ENCODE data around the gene FHIT.
A peak's percentile ranks its signal among the peaks of the same experiment; 100 is the strongest.

The FHIT gene

DNA sequence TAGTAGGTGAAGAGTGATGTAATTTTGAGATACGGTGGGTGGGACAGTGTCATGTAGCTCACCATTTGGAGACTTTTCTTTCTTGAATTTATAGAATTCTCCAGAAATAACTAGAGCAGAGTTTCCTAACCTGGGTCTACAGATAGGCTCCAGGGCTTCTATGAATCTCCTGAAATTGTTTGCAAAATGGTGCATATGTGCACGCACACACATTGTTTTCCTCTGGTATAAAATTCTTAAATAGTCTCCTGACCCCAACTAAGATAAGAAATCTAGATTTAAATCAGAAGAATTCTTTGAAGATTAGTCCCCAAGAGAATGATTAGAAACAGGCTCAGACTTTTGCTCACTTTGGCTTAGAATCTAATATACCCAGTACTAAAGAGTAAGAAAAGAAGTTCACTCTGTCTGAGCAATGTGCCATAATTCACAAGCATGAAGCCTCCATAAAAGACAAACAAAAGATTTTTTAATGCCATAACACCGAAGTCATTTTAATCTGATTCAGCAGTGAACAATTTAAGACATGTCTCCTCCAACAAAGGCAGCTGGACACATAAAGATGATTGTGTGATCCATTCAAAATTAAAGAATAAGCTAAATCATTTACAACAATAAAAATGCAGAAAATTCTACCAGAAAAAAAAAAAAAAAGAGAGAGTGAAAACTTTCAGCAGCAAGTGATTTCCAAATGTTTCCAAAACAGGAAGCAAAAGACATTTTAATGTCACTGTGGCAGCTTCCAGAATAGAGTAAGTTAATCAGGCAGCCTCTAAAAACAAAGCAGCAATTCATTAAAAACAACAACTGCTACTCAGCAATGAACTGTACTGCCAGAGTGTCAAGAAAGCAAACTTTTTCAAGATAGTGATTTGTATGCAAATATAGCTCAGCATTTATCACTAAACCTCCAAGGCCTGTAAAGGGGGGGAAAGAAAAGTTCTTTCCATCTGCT, 1225.9 kb downstream of the FHIT start:
- DNase-seq (ENCODE audit: low spot score) = no peak
- in situ Hi-C loops (cut with MboI; ENCODE audit: low sequenced_read_pairs, unreplicated experiment) = no loop called here
- TF ChIP-seq CTCF (IDR thresholded peaks at IDR 0.05; ENCODE audit: borderline replicate concordance, control extremely low read depth, extremely low read depth, insufficient read depth, missing control alignments) = no peak

GRCh38 chr3:60024400-60024799, 1226.9 kb downstream of the FHIT start:
- in situ Hi-C loops (cut with MboI; ENCODE audit: low sequenced_read_pairs, unreplicated experiment) = no loop called here
- no peak for TF ChIP-seq CTCF (IDR thresholded peaks at IDR 0.05; ENCODE audit: borderline replicate concordance, control extremely low read depth, extremely low read depth, insufficient read depth, missing control alignments)
- DNase-seq (ENCODE audit: low spot score) = no peak

- no peak for DNase-seq (ENCODE audit: low spot score)
- in situ Hi-C loops (cut with MboI; ENCODE audit: low sequenced_read_pairs, unreplicated experiment) = no loop called here
- no peak for TF ChIP-seq CTCF (IDR thresholded peaks at IDR 0.05; ENCODE audit: borderline replicate concordance, control extremely low read depth, extremely low read depth, insufficient read depth, missing control alignments)
These were observed 1228.1 kb downstream of the FHIT start for GRCh38 chr3:60023189-60023588.

DNA sequence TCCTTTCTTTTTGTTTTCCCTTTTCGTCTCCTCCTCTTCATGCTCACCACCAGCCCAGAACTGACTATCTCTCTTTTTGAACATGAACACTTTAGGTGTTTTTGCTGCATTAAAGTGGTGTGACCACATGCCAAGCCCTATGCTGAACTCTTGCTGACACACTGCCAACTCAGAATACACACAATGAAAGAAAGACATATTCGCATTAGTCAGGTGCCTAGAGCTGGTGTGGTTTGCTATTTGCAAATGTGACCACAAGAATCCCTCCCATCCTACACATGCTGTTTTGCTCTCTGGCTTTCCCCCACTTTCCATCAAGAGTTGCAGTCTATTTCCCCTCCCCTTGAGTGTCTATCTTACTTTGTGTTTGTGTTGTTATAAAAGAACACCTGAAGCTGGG, 1233.6 kb downstream of the FHIT start:
- in situ Hi-C loops (cut with MboI; ENCODE audit: low sequenced_read_pairs, unreplicated experiment) = no loop called here
- peak; percentile 11 for DNase-seq (ENCODE audit: low spot score)
- TF ChIP-seq CTCF (IDR thresholded peaks at IDR 0.05; ENCODE audit: borderline replicate concordance, control extremely low read depth, extremely low read depth, insufficient read depth, missing control alignments) = no peak

- in situ Hi-C loops (cut with MboI; ENCODE audit: low sequenced_read_pairs, unreplicated experiment) = no loop called here
- no peak for TF ChIP-seq CTCF (IDR thresholded peaks at IDR 0.05; ENCODE audit: borderline replicate concordance, control extremely low read depth, extremely low read depth, insufficient read depth, missing control alignments)
- no peak for DNase-seq (ENCODE audit: low spot score)
These were observed 1236.1 kb downstream of the FHIT start for GRCh38 chr3:60015032-60015705.

DNA sequence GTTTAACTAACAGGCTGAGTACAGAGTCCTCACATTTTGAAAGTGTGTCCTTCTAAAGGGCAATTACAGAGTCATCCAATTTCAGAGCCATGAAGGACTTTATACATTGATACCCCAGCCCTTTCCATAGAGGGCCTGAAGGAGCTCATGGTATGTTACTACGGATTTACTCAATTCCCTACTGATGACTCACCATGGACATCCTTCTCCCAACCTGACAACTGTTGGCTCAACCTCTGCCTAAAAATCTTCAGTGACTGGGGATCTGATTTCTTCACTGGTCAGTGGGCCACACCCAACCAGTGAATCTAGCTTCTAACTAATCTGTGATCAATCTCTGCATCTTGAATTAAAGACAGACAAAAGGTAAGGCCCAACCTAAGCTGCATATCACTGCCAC, 1238.0 kb downstream of the FHIT start:
- no peak for TF ChIP-seq CTCF (IDR thresholded peaks at IDR 0.05; ENCODE audit: borderline replicate concordance, control extremely low read depth, extremely low read depth, insufficient read depth, missing control alignments)
- no peak for DNase-seq (ENCODE audit: low spot score)
- in situ Hi-C loops (cut with MboI; ENCODE audit: low sequenced_read_pairs, unreplicated experiment) = no loop called here
